Stimulated activated memory B cell treated with anti-CD40 and anti-IgM and Interleukin-4, amounts not matched to agents 10 μg/mL and 1 μg/mL and 100 μg/mL, for 72 hours (primary cell): Measurements from ENCODE around the gene PRLH.
A peak's percentile ranks its signal among the peaks of the same experiment; 100 is the strongest.

Experiments
- ATAC-seq: fragments of 150-1000 bp; cut with Tn5 transposase; 2 replicates; pipeline ENCODE4 v1.10.0; 2021
- H3K27ac Mint-ChIP-seq: one replicate; pipeline ENCODE4 v1.8.0; 2022; ENCODE audit warnings: mild to moderate bottlenecking, mixed read lengths
- H3K27me3 Mint-ChIP-seq: one replicate; pipeline ENCODE4 v1.8.0; 2022; ENCODE audit warnings: mixed read lengths
- H3K36me3 Mint-ChIP-seq: one replicate; pipeline ENCODE4 v1.8.0; 2022; ENCODE audit warnings: mixed read lengths
- H3K4me1 Mint-ChIP-seq: one replicate; pipeline ENCODE4 v1.8.0; 2022; ENCODE audit warnings: mixed read lengths
- H3K4me3 Mint-ChIP-seq: one replicate; pipeline ENCODE4 v1.8.0; 2022; ENCODE audit warnings: mild to moderate bottlenecking, moderate library complexity, mixed read lengths
- H3K9me3 Mint-ChIP-seq: one replicate; pipeline ENCODE4 v1.8.0; 2022; ENCODE audit warnings: mixed read lengths

The PRLH gene

GRCh38 chr2:237535385-237536082 is 30.8 kb upstream of the PRLH start:
- Mint-ChIP-seq H3K36me3 (no peaks in the 10 kb centered on the region), H3K27me3 (peaks cover 28% of the 10 kb centered on the region), H3K27ac (no peak overlapping the region), H3K9me3 (no peaks in the 10 kb centered on the region), H3K4me3 (no peak overlapping the region), H3K4me1 (peaks cover 12% of the 10 kb centered on the region)
- no peak for ATAC-seq

- Mint-ChIP-seq H3K36me3 (no peaks in the 10 kb centered on the region), H3K4me1 (peaks cover 7% of the 10 kb centered on the region), H3K4me3 (no peak overlapping the region), H3K9me3 (no peaks in the 10 kb centered on the region), H3K27me3 (peaks cover 33% of the 10 kb centered on the region), H3K27ac (no peak overlapping the region)
- no peak for ATAC-seq
These were observed 30.3 kb upstream of the PRLH start for GRCh38 chr2:237536083-237536415.

GRCh38 chr2:237536617-237537016 is 29.8 kb upstream of the PRLH start:
- H3K9me3 Mint-ChIP-seq, result no peaks in the 10 kb centered on the region
- H3K27ac Mint-ChIP-seq, result no peak overlapping the region
- ATAC-seq, result no peak
- H3K4me3 Mint-ChIP-seq, result no peak overlapping the region
- no peaks in the 10 kb centered on the region for H3K36me3 Mint-ChIP-seq
- peaks cover 38% of the 10 kb centered on the region for H3K27me3 Mint-ChIP-seq
- H3K4me1 Mint-ChIP-seq, result peaks cover 6% of the 10 kb centered on the region

GRCh38 chr2:237538001-237538720 is 28.2 kb upstream of the PRLH start:
- ATAC-seq, result no peak
- Mint-ChIP-seq H3K4me3 (no peak overlapping the region), H3K36me3 (no peaks in the 10 kb centered on the region), H3K4me1 (peaks cover 6% of the 10 kb centered on the region), H3K27ac (no peak overlapping the region), H3K27me3 (peaks cover 47% of the 10 kb centered on the region), H3K9me3 (no peaks in the 10 kb centered on the region)

GRCh38 chr2:237538901-237539300 is 27.5 kb upstream of the PRLH start:
- H3K27ac Mint-ChIP-seq, result no peak overlapping the region
- peaks cover 6% of the 10 kb centered on the region for H3K4me1 Mint-ChIP-seq
- no peaks in the 10 kb centered on the region for H3K36me3 Mint-ChIP-seq
- H3K9me3 Mint-ChIP-seq, result no peaks in the 10 kb centered on the region
- H3K4me3 Mint-ChIP-seq, result no peak overlapping the region
- no peak for ATAC-seq
- H3K27me3 Mint-ChIP-seq, result peaks cover 47% of the 10 kb centered on the region

GRCh38 chr2:237539681-237540080 is 26.7 kb upstream of the PRLH start:
- no peak for ATAC-seq
- H3K9me3 Mint-ChIP-seq, result no peaks in the 10 kb centered on the region
- no peaks in the 10 kb centered on the region for H3K36me3 Mint-ChIP-seq
- H3K4me1 Mint-ChIP-seq, result no peaks in the 10 kb centered on the region
- H3K27me3 Mint-ChIP-seq, result peaks cover 47% of the 10 kb centered on the region
- no peak overlapping the region for H3K27ac Mint-ChIP-seq
- H3K4me3 Mint-ChIP-seq, result no peak overlapping the region

- peak; percentile 25 for ATAC-seq
- H3K9me3 Mint-ChIP-seq, result no peaks in the 10 kb centered on the region
- no peak overlapping the region for H3K27ac Mint-ChIP-seq
- no peak overlapping the region for H3K4me3 Mint-ChIP-seq
- no peaks in the 10 kb centered on the region for H3K4me1 Mint-ChIP-seq
- no peaks in the 10 kb centered on the region for H3K36me3 Mint-ChIP-seq
- H3K27me3 Mint-ChIP-seq, result peaks cover 47% of the 10 kb centered on the region
These were observed 26.1 kb upstream of the PRLH start for GRCh38 chr2:237540223-237540775.

GRCh38 chr2:237540823-237541222 is 25.6 kb upstream of the PRLH start:
- H3K4me3 Mint-ChIP-seq, result no peak overlapping the region
- peaks cover 47% of the 10 kb centered on the region for H3K27me3 Mint-ChIP-seq
- H3K9me3 Mint-ChIP-seq, result no peaks in the 10 kb centered on the region
- H3K36me3 Mint-ChIP-seq, result no peaks in the 10 kb centered on the region
- peak; percentile 56 for ATAC-seq
- H3K27ac Mint-ChIP-seq, result no peak overlapping the region
- no peaks in the 10 kb centered on the region for H3K4me1 Mint-ChIP-seq

- no peaks in the 10 kb centered on the region for H3K36me3 Mint-ChIP-seq
These were observed 25.1 kb upstream of the PRLH start for GRCh38 chr2:237541243-237541642.

GRCh38 chr2:237542001-237542704 is 24.2 kb upstream of the PRLH start:
- no peak overlapping the region for H3K27ac Mint-ChIP-seq
- no peaks in the 10 kb centered on the region for H3K9me3 Mint-ChIP-seq
- H3K4me3 Mint-ChIP-seq, result no peak overlapping the region
- no peak for ATAC-seq
- H3K27me3 Mint-ChIP-seq, result peaks cover 59% of the 10 kb centered on the region
- no peaks in the 10 kb centered on the region for H3K4me1 Mint-ChIP-seq
- H3K36me3 Mint-ChIP-seq, result no peaks in the 10 kb centered on the region

More at GRCh38 chr2:237541243-237541642, 25.1 kb upstream of the PRLH start:
- H3K27me3 Mint-ChIP-seq, result peaks cover 50% of the 10 kb centered on the region
- H3K4me3 Mint-ChIP-seq, result no peak overlapping the region
- H3K9me3 Mint-ChIP-seq, result no peaks in the 10 kb centered on the region
- H3K4me1 Mint-ChIP-seq, result no peaks in the 10 kb centered on the region
- ATAC-seq, result peak; percentile 54
- H3K27ac Mint-ChIP-seq, result no peak overlapping the region

- ATAC-seq, result no peak
- H3K27me3 Mint-ChIP-seq, result peaks cover 35% of the 10 kb centered on the region
- H3K4me1 Mint-ChIP-seq, result no peaks in the 10 kb centered on the region
- no peaks in the 10 kb centered on the region for H3K9me3 Mint-ChIP-seq
- H3K27ac Mint-ChIP-seq, result no peak overlapping the region
- H3K36me3 Mint-ChIP-seq, result no peaks in the 10 kb centered on the region
- H3K4me3 Mint-ChIP-seq, result no peak overlapping the region
These were observed 20.1 kb upstream of the PRLH start for GRCh38 chr2:237546040-237546875.

- no peak for ATAC-seq
- Mint-ChIP-seq H3K27ac (no peak overlapping the region), H3K36me3 (no peaks in the 10 kb centered on the region), H3K4me3 (no peak overlapping the region), H3K4me1 (no peaks in the 10 kb centered on the region), H3K27me3 (peaks cover 28% of the 10 kb centered on the region), H3K9me3 (no peaks in the 10 kb centered on the region)
These were observed 19.4 kb upstream of the PRLH start for GRCh38 chr2:237546876-237547395.

- Mint-ChIP-seq H3K4me3 (no peak overlapping the region), H3K4me1 (no peaks in the 10 kb centered on the region), H3K36me3 (no peaks in the 10 kb centered on the region), H3K27me3 (peaks cover 22% of the 10 kb centered on the region), H3K9me3 (no peaks in the 10 kb centered on the region), H3K27ac (no peak overlapping the region)
- ATAC-seq, result no peak
These were observed 18.4 kb upstream of the PRLH start for GRCh38 chr2:237547841-237548416.

- Mint-ChIP-seq H3K9me3 (peaks cover 2% of the 10 kb centered on the region), H3K4me1 (no peaks in the 10 kb centered on the region), H3K27ac (no peak overlapping the region), H3K36me3 (no peaks in the 10 kb centered on the region), H3K27me3 (peaks cover 22% of the 10 kb centered on the region), H3K4me3 (no peak overlapping the region)
- no peak for ATAC-seq
These were observed 17.2 kb upstream of the PRLH start for GRCh38 chr2:237549216-237549615.
